Measurements from ENCODE around the gene ARHGEF28.

DNA sequence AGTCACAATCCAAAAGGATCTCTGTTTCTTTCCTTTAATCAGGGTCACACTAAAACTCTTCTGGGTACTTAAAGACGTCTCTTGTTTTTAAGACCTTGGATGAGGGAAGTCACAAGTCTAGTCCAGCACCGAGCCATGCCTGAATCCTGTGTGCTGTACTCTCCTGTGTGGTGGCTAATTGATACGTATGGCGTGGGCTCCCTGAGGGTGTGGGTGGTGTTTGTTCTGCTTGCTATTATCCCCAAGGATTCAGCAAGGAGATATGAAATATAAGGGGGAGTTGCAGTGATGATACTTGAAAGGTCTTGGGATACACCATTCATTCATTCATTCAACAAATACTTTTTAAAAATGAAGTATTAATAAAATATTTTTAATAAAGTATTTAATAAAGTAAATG is 128.3 kb downstream of the ARHGEF28 start:
- TF ChIP-seq, protein P1, sequence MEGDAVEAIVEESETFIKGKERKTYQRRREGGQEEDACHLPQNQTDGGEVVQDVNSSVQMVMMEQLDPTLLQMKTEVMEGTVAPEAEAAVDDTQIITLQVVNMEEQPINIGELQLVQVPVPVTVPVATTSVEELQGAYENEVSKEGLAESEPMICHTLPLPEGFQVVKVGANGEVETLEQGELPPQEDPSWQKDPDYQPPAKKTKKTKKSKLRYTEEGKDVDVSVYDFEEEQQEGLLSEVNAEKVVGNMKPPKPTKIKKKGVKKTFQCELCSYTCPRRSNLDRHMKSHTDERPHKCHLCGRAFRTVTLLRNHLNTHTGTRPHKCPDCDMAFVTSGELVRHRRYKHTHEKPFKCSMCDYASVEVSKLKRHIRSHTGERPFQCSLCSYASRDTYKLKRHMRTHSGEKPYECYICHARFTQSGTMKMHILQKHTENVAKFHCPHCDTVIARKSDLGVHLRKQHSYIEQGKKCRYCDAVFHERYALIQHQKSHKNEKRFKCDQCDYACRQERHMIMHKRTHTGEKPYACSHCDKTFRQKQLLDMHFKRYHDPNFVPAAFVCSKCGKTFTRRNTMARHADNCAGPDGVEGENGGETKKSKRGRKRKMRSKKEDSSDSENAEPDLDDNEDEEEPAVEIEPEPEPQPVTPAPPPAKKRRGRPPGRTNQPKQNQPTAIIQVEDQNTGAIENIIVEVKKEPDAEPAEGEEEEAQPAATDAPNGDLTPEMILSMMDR (IDR thresholded peaks at IDR 0.05; ENCODE audit: insufficient read depth, low read length) = no peak
- TF ChIP-seq POLR2AphosphoS5 (IDR thresholded peaks at IDR 0.05; ENCODE audit: low read depth) = no peak

All from HL-60 (cell line).